Measurements from ENCODE around the gene BPIFB2. TPM values are rescaled to one million over a fixed set of nuclear protein-coding genes. Genes with fewer than 3 reads are reported as not detected.

BPIFB2 gene
- polyA plus RNA-seq, 1 of the 3 experiments (the other 2 are of a cell fraction): not detected

GRCh38 chr20:33051333-33051732 lies 43.8 kb downstream of the BPIFB2 start (continued):
- TF ChIP-seq USF1 (IDR thresholded peaks at IDR 0.05; ENCODE audit: borderline replicate concordance, low read depth): no peak
- TF ChIP-seq, protein P1, sequence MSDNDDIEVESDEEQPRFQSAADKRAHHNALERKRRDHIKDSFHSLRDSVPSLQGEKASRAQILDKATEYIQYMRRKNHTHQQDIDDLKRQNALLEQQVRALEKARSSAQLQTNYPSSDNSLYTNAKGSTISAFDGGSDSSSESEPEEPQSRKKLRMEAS (IDR thresholded peaks at IDR 0.05; ENCODE audit: low read depth): no peak

GRCh38 chr20:33053291-33054106 lies 46.0 kb downstream of the BPIFB2 start, which contains the start of gene BPIFB3:
Gene BPIFB3, plus strand, starts transcription at chr20:33053903. Its CDS starts 1,533 bp downstream, at chr20:33055436.
- CTCF ChIA-PET: no interaction called here

GRCh38 chr20:33054381-33054780 lies 46.9 kb downstream of the BPIFB2 start:
- POLR2A ChIA-PET: no interaction called here

More at GRCh38 chr20:33053291-33054106, 46.0 kb downstream of the BPIFB2 start, which contains the start of gene BPIFB3:
- no peak for DNase-seq
- H4K20me1 ChIP-seq (ENCODE audit: insufficient read depth): no peaks in the 10 kb centered on the region
- no peaks in the 10 kb centered on the region for H3K9me3 ChIP-seq
- H3K4me3 ChIP-seq (ENCODE audit: low read depth in 2 of 2, low read length in 1 of 2): no peak within 1 kb of the TSS
- no peak within 1 kb of the TSS for H3K4me2 ChIP-seq
- no peak within 1 kb of the TSS for H2AFZ ChIP-seq (ENCODE audit: low read depth)
- H3K36me3 ChIP-seq (replicated peaks in 1 of 2; ENCODE audit: control insufficient read depth in 1 of 2, insufficient read depth in 2 of 2, low read length in 1 of 2): no peaks in the 10 kb centered on the region
- H3K4me1 ChIP-seq (ENCODE audit: control insufficient read depth in 1 of 2, insufficient read depth in 2 of 2, low read depth in 1 of 2, low read length in 1 of 2): no peaks in the 10 kb centered on the region
- no peak within 1 kb of the TSS for H3K27ac ChIP-seq (ENCODE audit: low read depth in 2 of 2, low read length in 1 of 2)
- H3K9me2 ChIP-seq: no peaks in the 10 kb centered on the region
- H3K9ac ChIP-seq: no peak within 1 kb of the TSS
- no peak for TF ChIP-seq TCF12 (IDR thresholded peaks at IDR 0.05)
- no peaks in the 10 kb centered on the region for H3K79me2 ChIP-seq (ENCODE audit: insufficient read depth)
- 25% methylated on average over 23 of the region's 25 CpGs for WGBS (ENCODE audit: low lambda C conversion rate)
- POLR2A ChIA-PET: no interaction called here
- H3K27me3 ChIP-seq (ENCODE audit: insufficient read depth): peaks cover 42% of the 10 kb centered on the region; the same call in 1 of the 2 replicates
- H3F3A ChIP-seq (replicated peaks; ENCODE audit: insufficient read depth): no peaks in the 10 kb centered on the region

More at GRCh38 chr20:33054381-33054780, 46.9 kb downstream of the BPIFB2 start:
- Histone ChIP-seq H3K4me3 (ENCODE audit: low read depth in 2 of 2, low read length in 1 of 2) (no peak overlapping the region), H3K4me2 (no peak overlapping the region), H3K79me2 (ENCODE audit: insufficient read depth) (no peaks in the 10 kb centered on the region), H3K9me2 (no peaks in the 10 kb centered on the region), H3F3A (replicated peaks; ENCODE audit: insufficient read depth) (no peaks in the 10 kb centered on the region), H2AFZ (ENCODE audit: low read depth) (no peak overlapping the region), H4K20me1 (ENCODE audit: insufficient read depth) (no peaks in the 10 kb centered on the region), H3K27ac (ENCODE audit: low read depth in 2 of 2, low read length in 1 of 2) (no peak overlapping the region), H3K36me3 (replicated peaks in 1 of 2; ENCODE audit: control insufficient read depth in 1 of 2, insufficient read depth in 2 of 2, low read length in 1 of 2) (no peaks in the 10 kb centered on the region), H3K4me1 (ENCODE audit: control insufficient read depth in 1 of 2, insufficient read depth in 2 of 2, low read depth in 1 of 2, low read length in 1 of 2) (no peaks in the 10 kb centered on the region), H3K27me3 (ENCODE audit: insufficient read depth) (peaks cover 42% of the 10 kb centered on the region; the same call in 1 of the 2 replicates), H3K9ac (no peak overlapping the region), H3K9me3 (no peaks in the 10 kb centered on the region)
- CTCF ChIA-PET: no interaction called here
- 24% methylated on average over 7 of the region's 7 CpGs for WGBS (ENCODE audit: low lambda C conversion rate)
- no peak for DNase-seq
- TF ChIP-seq, protein P2, sequence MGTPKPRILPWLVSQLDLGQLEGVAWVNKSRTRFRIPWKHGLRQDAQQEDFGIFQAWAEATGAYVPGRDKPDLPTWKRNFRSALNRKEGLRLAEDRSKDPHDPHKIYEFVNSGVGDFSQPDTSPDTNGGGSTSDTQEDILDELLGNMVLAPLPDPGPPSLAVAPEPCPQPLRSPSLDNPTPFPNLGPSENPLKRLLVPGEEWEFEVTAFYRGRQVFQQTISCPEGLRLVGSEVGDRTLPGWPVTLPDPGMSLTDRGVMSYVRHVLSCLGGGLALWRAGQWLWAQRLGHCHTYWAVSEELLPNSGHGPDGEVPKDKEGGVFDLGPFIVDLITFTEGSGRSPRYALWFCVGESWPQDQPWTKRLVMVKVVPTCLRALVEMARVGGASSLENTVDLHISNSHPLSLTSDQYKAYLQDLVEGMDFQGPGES (IDR thresholded peaks at IDR 0.05; ENCODE audit: low read depth, low read length): no peak

All from SK-N-SH (cell line).